ENCODE measurements around the gene YIPF1. TPM values are rescaled to one million over a fixed set of nuclear protein-coding genes. Genes with fewer than 3 reads are reported as not detected.

The YIPF1 gene
- total and polyA plus RNA-seq, 11 donors, result 8.7 to 29.5 (median 14.4) TPM

GRCh38 chr1:53826367-53826766, 63.2 kb downstream of the YIPF1 start:
- Histone ChIP-seq H3K9me3 (no peaks in the 10 kb centered on the region), H3K4me1 (no peaks in the 10 kb centered on the region), H3K27ac (no peak overlapping the region), H3K4me3 (no peak overlapping the region), H3K36me3 (peaks cover 0 to 84% (median 41%) of the 10 kb centered on the region in 9 donors), H3K27me3 (no peaks in the 10 kb centered on the region)
- intact Hi-C loops (cut with DNase I), result no loop called here
- WGBS, 4 donors, result 78 to 100% (median 97%) methylated on average over 2 of the region's 2 CpGs
- DNase-seq (no peak), ATAC-seq (no peak)
- TF ChIP-seq CTCF (IDR thresholded peaks at IDR 0.05) (no peak), POLR2A (IDR thresholded peaks at IDR 0.05) (no peak)

- Histone ChIP-seq H3K27me3 (no peaks in the 10 kb centered on the region), H3K9me3 (no peaks in the 10 kb centered on the region), H3K27ac (no peak overlapping the region), H3K4me3 (no peak overlapping the region), H3K4me1 (no peaks in the 10 kb centered on the region), H3K36me3 (peaks cover 0 to 81% (median 39%) of the 10 kb centered on the region in 9 donors)
- intact Hi-C loops (cut with DNase I), result no loop called here
- 96 to 98% (median 97%) methylated on average over 6 of the region's 6 CpGs for WGBS, 4 donors
- TF ChIP-seq POLR2A (IDR thresholded peaks at IDR 0.05), result no peak
- TF ChIP-seq CTCF (IDR thresholded peaks at IDR 0.05), result no peak
- ATAC-seq (no peak), DNase-seq (no peak)
These were observed 64.3 kb downstream of the YIPF1 start for GRCh38 chr1:53825306-53825705.

- no peak for DNase-seq
- Histone ChIP-seq H3K36me3 (peaks cover 0 to 69% (median 44%) of the 10 kb centered on the region in 9 donors), H3K27me3 (no peaks in the 10 kb centered on the region), H3K4me3 (no peak overlapping the region), H3K4me1 (no peaks in the 10 kb centered on the region), H3K9me3 (no peaks in the 10 kb centered on the region), H3K27ac (no peak overlapping the region)
- TF ChIP-seq CTCF (IDR thresholded peaks at IDR 0.05) (no peak), POLR2A (IDR thresholded peaks at IDR 0.05) (no peak)
- ATAC-seq, result no peak
- 69 to 84% (median 80%) methylated on average over 3 of the region's 3 CpGs for WGBS, 4 donors
- intact Hi-C loops (cut with DNase I), result no loop called here
These were observed 66.7 kb downstream of the YIPF1 start for GRCh38 chr1:53822931-53823330.

GRCh38 chr1:53821380-53821779, 68.2 kb downstream of the YIPF1 start:
- Histone ChIP-seq H3K4me3 (no peak overlapping the region), H3K36me3 (peaks cover 0 to 66% (median 45%) of the 10 kb centered on the region in 9 donors), H3K27me3 (no peaks in the 10 kb centered on the region), H3K9me3 (no peaks in the 10 kb centered on the region), H3K4me1 (no peaks in the 10 kb centered on the region), H3K27ac (no peak overlapping the region)
- DNase-seq (no peak), ATAC-seq (no peak)
- TF ChIP-seq CTCF (IDR thresholded peaks at IDR 0.05) (no peak), POLR2A (IDR thresholded peaks at IDR 0.05) (no peak)
- 95 to 97% (median 95%) methylated on average over 5 of the region's 5 CpGs for WGBS, 4 donors
- intact Hi-C loops (cut with DNase I), result no loop called here

Measured in heart left ventricle (tissue), 16 donors.